Measurements from ENCODE around the gene UQCC5.

DNA sequence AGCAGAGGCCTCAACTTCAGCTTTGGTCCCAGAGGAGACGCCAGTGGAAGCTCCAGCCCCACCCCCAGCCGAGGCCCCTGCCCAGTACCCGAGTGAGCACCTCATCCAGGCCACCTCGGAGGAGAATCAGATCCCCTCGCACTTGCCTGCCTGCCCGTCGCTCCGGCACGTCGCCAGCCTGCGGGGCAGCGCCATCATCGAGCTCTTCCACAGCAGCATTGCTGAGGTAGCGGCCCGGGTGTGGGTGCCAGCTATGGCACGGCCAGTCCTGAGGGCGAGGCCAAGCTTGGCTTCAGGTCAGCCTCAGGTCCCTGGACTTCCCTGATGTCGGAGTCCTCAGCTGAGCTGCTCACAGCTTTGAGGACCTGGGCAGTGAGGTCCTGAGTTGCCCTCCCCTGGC, 47.0 kb upstream of the UQCC5 start:
- TF ChIP-seq TAF1 (IDR thresholded peaks at IDR 0.05; ENCODE audit: low read depth) (no peak), POLR2AphosphoS5 (IDR thresholded peaks at IDR 0.05) (no peak)
